HG02852 (cell line): ENCODE measurements around the gene NAA11.
"Not testable (repeated sequence)": the region's sequence is repeated elsewhere in the genome, so short reads cannot be mapped to it uniquely, and the experiment has no call there.

Experiments used
- ATAC-seq: cut with Tn5 transposase; IDR thresholded peaks from one replicate; pipeline ENCODE4 v1.9.1; 2021; ENCODE audit warnings: mild to moderate bottlenecking, moderate library complexity; ENCODE audit not compliant: unreplicated experiment

Gene NAA11

DNA sequence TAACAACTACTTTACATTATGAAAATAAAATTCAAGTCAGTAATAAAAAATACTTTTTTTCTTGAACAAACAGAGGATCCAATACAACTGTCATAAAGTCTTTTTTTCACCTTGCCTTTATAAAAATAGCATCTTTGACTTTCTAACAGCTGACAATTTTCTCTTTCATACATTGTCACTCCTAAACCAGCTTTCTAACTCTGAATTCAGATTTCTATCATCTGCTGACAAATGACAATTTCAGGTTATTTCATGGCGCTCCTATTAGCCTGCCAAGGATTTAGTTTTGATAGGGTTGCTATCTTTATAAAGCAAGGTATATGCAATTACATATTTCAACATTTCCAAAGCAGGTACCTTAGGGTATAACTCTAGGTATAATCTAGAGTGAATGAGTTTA, 14.6 kb downstream of the NAA11 start:
- ATAC-seq, result no peak

DNA sequence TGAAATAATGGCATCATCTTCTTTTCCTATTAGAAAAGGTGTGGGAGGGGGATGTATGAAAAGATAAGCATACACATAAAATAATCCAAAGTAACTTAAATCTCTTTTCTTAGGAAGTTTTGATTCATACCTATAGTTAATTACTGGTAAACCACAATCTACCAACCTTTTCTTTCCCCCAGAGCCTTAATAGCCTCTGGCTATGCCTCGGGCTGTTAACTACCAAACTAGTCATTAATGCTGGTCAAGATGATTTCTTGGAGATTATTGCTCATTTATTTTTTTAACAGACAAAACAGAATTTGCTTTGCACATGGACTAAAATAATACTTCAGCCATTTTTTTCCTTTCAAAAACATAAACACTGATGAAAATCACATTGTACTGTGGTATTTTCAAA, 16.9 kb downstream of the NAA11 start:
- no peak for ATAC-seq

DNA sequence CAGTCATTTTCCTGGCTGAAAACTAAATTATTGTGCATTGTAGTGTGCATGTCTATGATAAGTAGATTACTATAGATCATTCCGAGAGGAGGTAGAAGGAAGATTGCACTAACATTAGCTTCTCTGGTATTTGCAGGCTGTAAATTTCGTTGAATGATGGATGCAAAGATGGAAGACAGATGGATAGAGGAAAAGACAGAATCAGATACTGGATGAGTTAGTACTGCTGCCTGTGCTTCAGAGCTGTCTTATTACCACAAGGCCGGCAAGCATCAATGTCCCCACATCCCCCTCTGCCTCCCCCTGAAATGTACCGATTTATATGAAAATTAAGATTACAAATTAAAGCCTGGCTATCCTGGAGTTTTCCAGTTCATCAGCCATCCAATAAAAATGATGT, 17.7 kb downstream of the NAA11 start:
- ATAC-seq, result no peak

DNA sequence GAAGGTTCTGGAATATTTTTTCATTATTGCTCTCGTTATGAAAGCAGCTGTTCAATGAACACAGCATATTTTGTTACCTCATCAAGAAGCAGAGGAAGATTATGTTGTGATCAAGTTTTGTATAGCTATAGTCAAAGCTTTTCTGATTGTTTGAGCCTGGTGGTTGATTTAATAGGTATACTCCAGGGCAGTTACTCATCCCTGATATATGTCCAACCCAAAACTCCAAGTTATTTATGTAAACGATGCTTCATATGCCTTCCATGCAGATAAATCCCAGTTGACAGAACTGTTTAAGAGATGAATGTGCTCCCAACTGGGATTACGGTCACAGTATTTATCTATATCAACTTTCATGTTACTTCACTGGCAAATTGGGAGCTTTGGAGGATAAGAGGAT, 19.1 kb downstream of the NAA11 start:
- no peak for ATAC-seq

DNA sequence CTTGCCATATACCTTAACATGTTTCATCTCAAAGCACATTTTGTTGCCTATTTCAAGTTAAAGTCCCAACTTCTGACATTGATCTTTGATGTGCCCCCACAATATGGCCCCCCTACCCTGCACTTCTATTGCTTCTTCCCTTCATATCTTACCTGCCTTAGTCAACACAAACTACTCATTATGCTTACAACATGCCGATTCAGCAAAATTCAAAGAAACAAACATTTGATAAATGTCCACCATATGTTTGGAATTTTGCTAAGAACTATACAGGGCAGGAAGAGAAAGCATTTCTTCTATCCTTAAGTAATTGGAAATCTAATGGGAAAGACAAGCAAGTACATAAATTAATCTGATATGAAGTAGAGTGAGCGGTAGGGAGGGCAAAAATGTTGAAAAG, 25.6 kb downstream of the NAA11 start:
- ATAC-seq, result no peak

GRCh38 chr4:79298484-79298883, 27.4 kb downstream of the NAA11 start:
- ATAC-seq, result no peak

GRCh38 chr4:79298027-79298426, 27.8 kb downstream of the NAA11 start:
- no peak for ATAC-seq

GRCh38 chr4:79297479-79297878, 28.4 kb downstream of the NAA11 start:
- no peak for ATAC-seq

DNA sequence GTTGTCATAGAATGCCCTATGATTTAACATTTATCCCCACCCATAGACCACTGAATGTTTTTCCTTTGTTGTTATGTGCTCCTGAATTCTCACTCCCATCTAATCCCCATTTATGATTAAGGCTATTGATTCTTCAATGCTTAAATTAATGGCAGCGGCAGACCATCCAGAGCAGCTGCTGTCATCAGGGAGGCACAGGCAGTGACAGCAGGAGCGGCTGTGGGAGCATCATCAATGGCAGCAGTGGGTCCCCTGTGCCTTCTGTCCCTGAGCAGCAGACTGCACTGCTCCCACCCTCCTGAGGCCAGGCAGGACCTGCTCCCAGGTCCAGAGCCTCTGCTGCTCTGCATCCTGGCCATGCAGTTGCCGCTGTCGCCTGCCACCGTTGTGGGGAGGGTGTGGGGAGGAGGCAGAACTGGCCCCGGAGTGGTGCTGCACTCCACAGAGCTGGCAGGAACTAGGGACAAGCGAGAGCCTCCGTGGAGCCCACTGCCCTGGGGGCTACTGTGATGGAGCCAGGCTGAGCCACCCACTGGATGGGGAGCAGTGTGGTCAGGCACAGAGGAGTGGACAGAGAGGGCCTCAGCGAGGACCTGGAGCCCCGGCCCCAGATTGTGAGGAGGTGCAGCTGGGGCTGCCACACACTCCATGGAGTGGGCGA, 29.0 kb downstream of the NAA11 start:
- no peak for ATAC-seq

DNA sequence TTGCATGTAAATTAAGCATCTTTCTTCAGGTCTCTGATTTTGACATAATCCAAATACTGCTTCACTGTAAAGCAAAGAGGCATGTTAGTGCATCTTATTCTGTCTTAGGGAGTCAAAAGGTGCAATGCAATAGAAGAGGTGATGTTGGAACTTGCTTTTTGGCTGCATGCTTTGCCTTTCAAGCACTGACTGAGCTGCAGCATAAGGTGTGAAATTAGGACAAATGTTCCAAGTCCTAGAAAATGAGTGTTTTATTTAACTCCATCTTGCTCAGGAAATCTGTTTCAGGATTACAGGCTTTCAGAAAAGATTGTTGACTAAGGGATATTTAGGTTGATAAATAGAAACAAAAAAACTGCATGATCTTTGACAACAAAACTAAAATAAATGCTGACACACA, 30.8 kb downstream of the NAA11 start:
- ATAC-seq, result no peak

DNA sequence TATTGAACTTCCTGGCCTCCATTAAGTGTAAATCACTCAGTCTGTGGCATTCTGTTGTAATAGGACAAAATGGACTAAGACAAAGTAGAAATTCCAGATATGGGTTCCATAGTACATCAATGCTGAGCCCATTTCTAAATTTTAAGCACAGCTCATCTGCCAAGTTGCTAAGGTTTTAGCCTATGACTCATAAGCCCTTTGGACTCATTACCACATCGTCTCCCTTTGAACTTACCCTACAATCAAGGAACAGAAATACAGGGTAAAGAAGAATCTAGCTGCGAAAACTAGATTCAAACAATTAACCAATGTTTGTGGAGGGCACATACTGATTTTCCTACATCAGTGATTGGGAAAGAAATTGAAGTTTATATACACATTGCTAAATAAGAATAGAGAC, 31.8 kb downstream of the NAA11 start:
- ATAC-seq, result no peak

GRCh38 chr4:79292008-79292407, 33.9 kb downstream of the NAA11 start:
- peak; percentile 87 for ATAC-seq

- ATAC-seq, result no peak
Observed at GRCh38 chr4:79290376-79290775, 35.5 kb downstream of the NAA11 start.

- ATAC-seq, result no peak
Observed at GRCh38 chr4:79288185-79288584, 37.7 kb downstream of the NAA11 start.

- no peak for ATAC-seq
Observed at GRCh38 chr4:79287718-79288117, 38.1 kb downstream of the NAA11 start.

GRCh38 chr4:79287076-79287475, 38.8 kb downstream of the NAA11 start:
- no peak for ATAC-seq

GRCh38 chr4:79281566-79282359, 44.1 kb downstream of the NAA11 start:
- no peak for ATAC-seq

DNA sequence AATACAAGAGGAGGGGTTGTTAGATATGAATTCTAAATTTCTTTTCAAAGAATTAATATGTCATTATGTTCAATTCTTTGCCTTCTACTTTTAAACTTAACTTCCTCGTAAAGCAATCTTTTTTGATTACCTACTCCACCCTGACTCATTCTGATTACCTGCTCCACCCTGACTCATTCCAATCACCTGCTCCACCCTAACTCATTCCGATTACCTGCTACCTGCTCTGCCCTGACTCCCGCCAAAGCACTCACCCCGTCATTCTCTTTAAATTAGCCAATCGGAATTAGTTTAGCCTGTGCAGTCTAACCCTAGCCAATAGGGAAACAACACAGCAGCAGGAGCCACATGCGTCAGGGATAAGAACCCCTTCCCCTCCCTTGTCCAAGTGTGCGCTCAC, 48.4 kb downstream of the NAA11 start:
- ATAC-seq, result not testable (repeated sequence)

- no peak for ATAC-seq
Observed at GRCh38 chr4:79273915-79274314, 51.9 kb downstream of the NAA11 start.

DNA sequence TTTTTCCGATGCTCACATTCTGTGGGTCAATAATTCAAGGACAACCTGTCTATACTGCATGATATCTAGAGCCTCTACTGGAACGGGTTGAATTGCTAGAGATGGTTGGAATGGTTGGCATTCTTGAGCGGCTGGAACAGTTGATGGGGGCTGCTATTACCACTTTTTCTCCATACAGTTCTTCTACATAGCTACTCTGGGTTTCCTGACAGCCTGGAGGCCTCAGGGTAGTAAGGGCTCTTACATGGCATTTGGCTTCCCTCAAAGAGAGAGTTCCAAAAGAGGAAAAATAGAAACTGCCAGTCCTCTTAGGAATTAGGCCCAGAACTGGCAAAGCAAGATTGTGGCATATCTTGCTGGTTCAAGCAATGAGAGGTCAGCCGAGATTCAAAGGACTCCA, 53.1 kb downstream of the NAA11 start:
- ATAC-seq, result no peak

GRCh38 chr4:79272126-79272525, 53.7 kb downstream of the NAA11 start:
- no peak for ATAC-seq

DNA sequence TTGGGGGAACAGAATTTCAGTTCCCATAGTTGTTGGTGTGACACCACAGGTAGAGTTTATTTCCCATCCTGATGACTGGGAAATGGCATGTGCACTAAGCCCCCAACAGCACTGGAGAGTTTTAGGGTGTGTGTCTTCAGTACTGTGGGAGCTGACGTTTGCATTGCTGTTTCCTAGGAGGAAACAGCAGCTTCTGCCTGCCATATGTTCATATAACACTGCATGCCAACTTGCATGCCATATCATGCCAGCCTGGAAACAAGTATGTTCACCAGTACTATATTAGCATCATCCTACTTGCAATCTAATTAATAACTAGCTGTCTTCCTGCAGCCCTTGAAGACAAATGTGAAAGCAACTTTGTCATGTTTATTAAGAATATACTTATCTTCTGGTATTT, 58.2 kb downstream of the NAA11 start:
- no peak for ATAC-seq
